ENCODE results near the gene MBD1. TPM values are rescaled to one million over a fixed set of nuclear protein-coding genes. Genes with fewer than 3 reads are reported as not detected.

Gene MBD1

Small RNA genes lying within 50 kb of the gene (small RNA-seq; reads per million reads assigned to genes)
- gene RNA5SP458 (ENCODE audit: low read depth) = not detected

Measured in mesenchymal stem cell (in vitro differentiated cells and primary cell).